Measurements from ENCODE around the gene PPIE.

Gene PPIE

GRCh38 chr1:39799770-39800470 lies 61.2 kb downstream of the PPIE start:
- no peak for FAIRE-seq
- peak; percentile 61 for TF ChIP-seq CTCF (IDR thresholded peaks at IDR 0.05; ENCODE audit: insufficient read depth, missing control alignments)
- peak; percentile 58 for DNase-seq (ENCODE audit: insufficient read length, low spot score)

- DNase-seq (ENCODE audit: insufficient read length, low spot score): no peak
- no peak for FAIRE-seq
- TF ChIP-seq CTCF (IDR thresholded peaks at IDR 0.05; ENCODE audit: insufficient read depth, missing control alignments): no peak
These were observed 61.8 kb downstream of the PPIE start for GRCh38 chr1:39800471-39800835.

GRCh38 chr1:39802496-39803260 lies 64.0 kb downstream of the PPIE start:
- no peak for TF ChIP-seq CTCF (IDR thresholded peaks at IDR 0.05; ENCODE audit: insufficient read depth, missing control alignments)
- FAIRE-seq (no peak), DNase-seq (ENCODE audit: insufficient read length, low spot score) (no peak)

GRCh38 chr1:39805385-39805784 lies 66.7 kb downstream of the PPIE start:
- TF ChIP-seq CTCF (IDR thresholded peaks at IDR 0.05; ENCODE audit: insufficient read depth, missing control alignments): no peak
- DNase-seq (ENCODE audit: insufficient read length, low spot score) (no peak), FAIRE-seq (no peak)

- FAIRE-seq (no peak), DNase-seq (ENCODE audit: insufficient read length, low spot score) (no peak)
- no peak for TF ChIP-seq CTCF (IDR thresholded peaks at IDR 0.05; ENCODE audit: insufficient read depth, missing control alignments)
These were observed 70.3 kb downstream of the PPIE start for GRCh38 chr1:39808784-39809517.

GRCh38 chr1:39812913-39813312 lies 74.2 kb downstream of the PPIE start:
- DNase-seq (ENCODE audit: insufficient read length, low spot score) (no peak), FAIRE-seq (no peak)
- TF ChIP-seq CTCF (IDR thresholded peaks at IDR 0.05; ENCODE audit: insufficient read depth, missing control alignments): no peak
